GM23338 (cell line): Measurements from ENCODE around the gene CRACDL. TPM values are rescaled to one million over a fixed set of nuclear protein-coding genes. Genes with fewer than 3 reads are reported as not detected.

Source experiments
- ATAC-seq: fragments of 200-7000 bp; cut with Tn5 transposase; 3 replicates; pipeline ENCODE4 v1.9.1; 2020
- DNase-seq: peaks from one replicate; pipeline ENCODE4 v3.0.0-alpha.2; 2015; ENCODE audit warnings: low spot score
- H2AFZ ChIP-seq: fragments of 200-600 bp; sonication (generic); 2 replicates; pipeline ENCODE4 v1.8.0; 2016; ENCODE audit warnings: antibody characterized with exemption, mild to moderate bottlenecking, moderate library complexity
- H3F3A ChIP-seq: fragments of 200-600 bp; sonication (generic); replicated peaks from 2 replicates; pipeline ENCODE4 v1.8.0; 2017; ENCODE audit warnings: antibody characterized with exemption, mixed run types, low read depth
- H3K27ac ChIP-seq: fragments of 200-600 bp; sonication (generic); 2 replicates; pipeline ENCODE4 v1.6.1; 2016; ENCODE audit warnings: low read depth
- H3K27me3 ChIP-seq: fragments of 200-600 bp; sonication (generic); 2 replicates; pipeline ENCODE4 v1.8.0; 2016; ENCODE audit warnings: mild to moderate bottlenecking, mixed run types, moderate library complexity; ENCODE audit not compliant: insufficient read depth
- H3K36me3 ChIP-seq: fragments of 200-600 bp; sonication (generic); 2 replicates; pipeline ENCODE4 v1.8.0; 2016; ENCODE audit warnings: mild to moderate bottlenecking; ENCODE audit not compliant: insufficient read depth
- H3K4me1 ChIP-seq: fragments of 200-600 bp; sonication (generic); 2 replicates; pipeline ENCODE4 v1.8.0; 2016; ENCODE audit warnings: mild to moderate bottlenecking, moderate library complexity; ENCODE audit not compliant: insufficient read depth
- H3K4me2 ChIP-seq: fragments of 200-600 bp; sonication (generic); 2 replicates; pipeline ENCODE4 v1.7.1; 2017; ENCODE audit warnings: mixed run types
- H3K4me3 ChIP-seq: fragments of 200-600 bp; sonication (generic); 2 replicates; pipeline ENCODE4 v1.6.1; 2016; ENCODE audit warnings: mixed run types
- H3K79me2 ChIP-seq: fragments of 200-600 bp; sonication (generic); replicated peaks from 2 replicates; pipeline ENCODE4 v1.8.0; 2017; ENCODE audit warnings: mild to moderate bottlenecking; ENCODE audit not compliant: insufficient read depth
- H3K9me2 ChIP-seq: fragments of 200-600 bp; sonication (generic); 2 replicates; pipeline ENCODE4 v1.8.0; 2017; ENCODE audit not compliant: insufficient read depth
- H4K20me1 ChIP-seq: fragments of 200-600 bp; sonication (generic); replicated peaks from 2 replicates; pipeline ENCODE4 v1.8.0; 2017; ENCODE audit warnings: mild to moderate bottlenecking; ENCODE audit not compliant: insufficient read depth
- H3K27ac Mint-ChIP-seq: 2 replicates; pipeline ENCODE4 v1.8.0; 2020; ENCODE audit warnings: inconsistent platforms, mild to moderate bottlenecking, moderate library complexity, mixed read lengths
- H3K27me3 Mint-ChIP-seq: 3 replicates; pipeline ENCODE4 v1.8.0; 2022; ENCODE audit warnings: low read depth, mild to moderate bottlenecking, moderate library complexity, mixed read lengths, inconsistent platforms; ENCODE audit not compliant: insufficient read depth, poor library complexity
- H3K36me3 Mint-ChIP-seq: 3 replicates; pipeline ENCODE4 v1.8.0; 2021; ENCODE audit warnings: low read depth, mild to moderate bottlenecking, inconsistent platforms, moderate library complexity, mixed read lengths
- H3K4me1 Mint-ChIP-seq: 3 replicates; pipeline ENCODE4 v1.8.0; 2020; ENCODE audit warnings: mild to moderate bottlenecking, inconsistent platforms, mixed read lengths
- H3K4me3 Mint-ChIP-seq: 3 replicates; pipeline ENCODE4 v1.8.0; 2021; ENCODE audit warnings: moderate library complexity, mild to moderate bottlenecking, inconsistent platforms, mixed read lengths
- H3K9me3 Mint-ChIP-seq: 3 replicates; pipeline ENCODE4 v1.8.0; 2020; ENCODE audit warnings: moderate library complexity, mild to moderate bottlenecking, inconsistent platforms, mixed read lengths
- ETS1 ChIP-seq: IDR thresholded peaks from 2 replicates; pipeline ENCODE4 v1.6.1; 2016; ENCODE audit warnings: antibody characterized with exemption
- EZH2 ChIP-seq: fragments of 200-600 bp; sonication (generic); IDR thresholded peaks from one replicate; pipeline ENCODE4 v1.8.0; 2017; ENCODE audit warnings: antibody characterized with exemption, mild to moderate bottlenecking, low read depth; ENCODE audit not compliant: unreplicated experiment
- NANOG ChIP-seq: IDR thresholded peaks from 2 replicates; pipeline ENCODE4 v1.6.1; 2016; ENCODE audit warnings: antibody characterized with exemption, borderline replicate concordance
- REST ChIP-seq: IDR thresholded peaks from one replicate; pipeline ENCODE4 v1.6.1; 2018; ENCODE audit warnings: antibody characterized with exemption; ENCODE audit not compliant: unreplicated experiment
- ZNF462 ChIP-seq: fragments of 250-450 bp; sonication (Bioruptor Pico); IDR thresholded peaks from 2 replicates; pipeline ENCODE4 v1.5.0; 2020; ENCODE audit warnings: mild to moderate bottlenecking, moderate library complexity
- polyA plus RNA-seq: library from polyadenylated mRNA; unstranded; fragments of >200 nt; fragmentation: Nextera tagmentation; extraction: Ambion mirVana; gene quantifications from 2 replicates; pipeline ENCODE4 v1.2.1, GENCODE V29; 2016
- total RNA-seq: library from RNA; depleted of rRNA; stranded (reverse); fragments of >200 nt; shearing (Covaris generic); gene quantifications from 2 replicates; pipeline ENCODE4 v1.2.3, GENCODE V29; 2014

The CRACDL gene
- total and polyA plus RNA-seq, 2 experiments from 2014 or later: 0.14 to 0.16 TPM

- TF ChIP-seq ZNF462: no peak
- no peak for TF ChIP-seq NANOG
- no peak for TF ChIP-seq REST
- TF ChIP-seq ETS1: no peak
These were observed 162.9 kb downstream of the CRACDL start (continued) for GRCh38 chr2:98773169-98773568.

GRCh38 chr2:98772536-98772935 lies 163.5 kb downstream of the CRACDL start:
- no peaks in the 10 kb centered on the region for H3F3A ChIP-seq
- no peaks in the 10 kb centered on the region; the same call in 1 of the 2 replicates for H3K9me2 ChIP-seq
- no peaks in the 10 kb centered on the region; the same call in 1 of the 2 replicates for H3K4me1 ChIP-seq
- no peaks in the 10 kb centered on the region for H3K9me3 Mint-ChIP-seq
- ATAC-seq (no peak), DNase-seq (no peak)
- peaks cover 30% of the 10 kb centered on the region for H3K4me1 Mint-ChIP-seq
- H3K27me3 Mint-ChIP-seq: peaks cover 15% of the 10 kb centered on the region
- H3K4me3 Mint-ChIP-seq: no peak overlapping the region
- H3K4me2 ChIP-seq: no peak overlapping the region
- H4K20me1 ChIP-seq: no peaks in the 10 kb centered on the region
- H3K27me3 ChIP-seq: no peaks in the 10 kb centered on the region
- H3K36me3 ChIP-seq: no peaks in the 10 kb centered on the region
- H3K79me2 ChIP-seq: no peaks in the 10 kb centered on the region
- H3K27ac Mint-ChIP-seq: no peak overlapping the region
- H3K36me3 Mint-ChIP-seq: no peaks in the 10 kb centered on the region; the same call in 2 of the 3 replicates
- H2AFZ ChIP-seq: no peak overlapping the region
- no peak overlapping the region for H3K27ac ChIP-seq
- no peak overlapping the region for H3K4me3 ChIP-seq
- no peak for TF ChIP-seq EZH2
